Endothelial cell of umbilical vein (primary cell): ENCODE data around the gene CAMTA1. TPM values are rescaled to one million over a fixed set of nuclear protein-coding genes. Genes with fewer than 3 reads are reported as not detected.

Experiments used
- BruUV-seq: library from RNA; stranded (reverse); fragments of 400-500 nt; replicated peaks from 2 replicates; lab custom pipeline; 2021; lab: Mats Ljungman, UMichigan
- CTCF ChIA-PET: fragments of 300-600, 350-600 bp; sonication (Branson Sonifier 250); formaldehyde crosslinking; loops from one replicate; lab custom pipeline; 2021; ENCODE audit warnings: antibody characterized with exemption, inconsistent platforms; lab: Charles Lee
- POLR2A ChIA-PET: fragments of 300-600, 350-600 bp; sonication (Branson Sonifier 250); formaldehyde crosslinking; loops from one replicate; lab custom pipeline; 2021; ENCODE audit warnings: antibody characterized with exemption, inconsistent platforms; lab: Charles Lee
- DNase-seq: peaks from one replicate; pipeline ENCODE4 v3.0.0-alpha.2; 2011; ENCODE audit warnings: low read depth, low spot score
- FAIRE-seq: peaks from 2 replicates; lab custom pipeline; 2011; peaks lifted over from hg19 to GRCh38; lab: Jason Lieb, UNC
- H2AFZ ChIP-seq: 2 replicates; pipeline ENCODE4 v1.6.0; 2012; ENCODE audit warnings: low read depth, low read length, control low read depth, inconsistent platforms
- H3K27ac ChIP-seq: 2 replicates; pipeline ENCODE4 v1.5.1; 2011; ENCODE audit warnings: low read depth, mild to moderate bottlenecking, control low read depth, low read length, moderate library complexity; ENCODE audit not compliant: insufficient read depth
- H3K27me3 ChIP-seq, 2 experiments: 2 replicates each; pipeline versions ENCODE4 v1.6.0 to v1.6.1; 2011; ENCODE audit warnings: low read length in 2 of 2, mixed read lengths in 1 of 2; ENCODE audit not compliant: control insufficient read depth in 2 of 2, insufficient read depth in 2 of 2
- H3K36me3 ChIP-seq, 2 experiments: 2 replicates in 1 of 2; 3 replicates in 1 of 2; pipeline ENCODE4 v1.5.1; 2011; ENCODE audit warnings: low read length in 2 of 2, mild to moderate bottlenecking in 1 of 2, moderate library complexity in 1 of 2; ENCODE audit not compliant: control insufficient read depth in 2 of 2, insufficient read depth in 2 of 2; ENCODE audit errors: extremely low read depth in 1 of 2
- H3K4me1 ChIP-seq: 3 replicates; pipeline ENCODE4 v1.5.1; 2011; ENCODE audit warnings: mild to moderate bottlenecking, low read length; ENCODE audit not compliant: control insufficient read depth, insufficient read depth; ENCODE audit errors: extremely low read depth
- H3K4me2 ChIP-seq: 2 replicates; pipeline ENCODE4 v1.6.1; 2011; ENCODE audit warnings: low read length, control low read depth, mixed read lengths; ENCODE audit not compliant: insufficient read depth
- H3K4me3 ChIP-seq, 3 experiments: fragments of 200-600 bp in 1 of 3; sonication (generic), shearing (Covaris generic) in 1 of 3; replicated peaks in 1 of 3; 2 replicates each; pipeline ENCODE4 v1.5.1; 2011 to 2016; ENCODE audit warnings: control low read depth in 3 of 3, low read length in 3 of 3, mild to moderate bottlenecking in 2 of 3, inconsistent platforms in 1 of 3, low read depth in 1 of 3, moderate library complexity in 1 of 3; ENCODE audit not compliant: insufficient read depth in 1 of 3
- H3K79me2 ChIP-seq: 2 replicates; pipeline ENCODE4 v1.6.0; 2012; ENCODE audit warnings: low read length, inconsistent platforms; ENCODE audit not compliant: control insufficient read depth, insufficient read depth
- H3K9ac ChIP-seq: replicated peaks from 2 replicates; pipeline ENCODE3; 2011; ENCODE audit warnings: low read length, control low read depth; ENCODE audit not compliant: insufficient read depth; ENCODE audit errors: extremely low read depth
- H3K9me1 ChIP-seq: replicated peaks from 3 replicates; pipeline ENCODE4 v1.6.0; 2011; ENCODE audit warnings: mild to moderate bottlenecking, low read length; ENCODE audit not compliant: control insufficient read depth, insufficient read depth; ENCODE audit errors: extremely low read depth
- H3K9me3 ChIP-seq: replicated peaks from 2 replicates; pipeline ENCODE4 v1.5.1; 2012; ENCODE audit warnings: low read length, inconsistent platforms; ENCODE audit not compliant: control insufficient read depth, insufficient read depth
- H4K20me1 ChIP-seq: replicated peaks from 2 replicates; pipeline ENCODE3; 2011; ENCODE audit warnings: mild to moderate bottlenecking, low read length; ENCODE audit not compliant: control insufficient read depth, insufficient read depth; ENCODE audit errors: extremely low read depth
- EZH2 ChIP-seq: IDR thresholded peaks from 2 replicates; pipeline ENCODE4 v1.6.1; 2012; ENCODE audit warnings: borderline replicate concordance, low read depth, mild to moderate bottlenecking, moderate library complexity, low read length, inconsistent platforms; ENCODE audit not compliant: severe bottlenecking
- FOS ChIP-seq: IDR thresholded peaks from 2 replicates; pipeline ENCODE4 v1.6.1; 2011; ENCODE audit warnings: mild to moderate bottlenecking, low read length, moderate library complexity, borderline replicate concordance; ENCODE audit not compliant: insufficient read depth
- GATA2 ChIP-seq: IDR thresholded peaks from 2 replicates; pipeline ENCODE4 v1.7.0; 2011; ENCODE audit warnings: low read depth, mild to moderate bottlenecking, moderate library complexity, mixed read lengths, low read length; ENCODE audit not compliant: insufficient read length, insufficient read depth
- JUN ChIP-seq: IDR thresholded peaks from 2 replicates; pipeline ENCODE4 v1.6.1; 2011; ENCODE audit warnings: borderline replicate concordance, low read depth; ENCODE audit not compliant: insufficient read length, insufficient read depth
- MYC ChIP-seq: IDR thresholded peaks from one replicate; pipeline ENCODE4 v1.6.1; 2011; ENCODE audit warnings: mild to moderate bottlenecking, low read depth, low read length
- POLR2A ChIP-seq: IDR thresholded peaks from 2 replicates; pipeline ENCODE4 v1.6.1; 2012; ENCODE audit warnings: low read depth, mild to moderate bottlenecking, control low read depth, low read length
- POLR2AphosphoS5 ChIP-seq: IDR thresholded peaks from 2 replicates; pipeline ENCODE4 v1.6.1; 2012; ENCODE audit warnings: low read depth, mild to moderate bottlenecking, control low read depth, low read length, moderate library complexity; ENCODE audit not compliant: insufficient read depth
- dilution Hi-C: fragments of 300-500 bp; cut with MboI; formaldehyde crosslinking; loops from one replicate; pipeline ENCODE4 v1.15.0; 2019; ENCODE audit warnings: low sequenced_read_pairs; ENCODE audit not compliant: extremely low pct_ligation_motif_present
- intact Hi-C: fragments of 100-400 bp; cut with micrococcal nuclease; formaldehyde crosslinking; loops from one replicate; pipeline ENCODE4 v1.10.0; 2022
- polyA plus RNA-seq, 4 experiments: library from polyadenylated mRNA; depleted of rRNA in 3 of 4; stranded (reverse) in 3 of 4; unstranded in 1 of 4; fragments of >200 nt; gene quantifications; 2 replicates each; pipeline versions ENCODE4 v1.2.1 to v1.2.3, GENCODE V29; 2011 to 2012; ENCODE audit warnings: missing spikeins in 1 of 4
- total RNA-seq: library from RNA; stranded (reverse); gene quantifications from 2 replicates; pipeline ENCODE4 v1.2.3, GENCODE V29; 2021
- TF ChIP-seq, protein P1 (sequence below), 2 donors: IDR thresholded peaks; 1 replicate in 1 of 2; 2 replicates in 1 of 2; pipeline ENCODE4 v1.5.1; 2011; ENCODE audit warnings: low read length in 2 of 2, mild to moderate bottlenecking in 2 of 2, moderate library complexity in 2 of 2, control low read depth in 1 of 2, inconsistent platforms in 1 of 2, low read depth in 1 of 2; ENCODE audit not compliant: insufficient read depth in 1 of 2; ENCODE audit errors: extremely low read depth in 1 of 2
- TF ChIP-seq, protein P2 (sequence below): IDR thresholded peaks from 2 replicates; pipeline ENCODE4 v1.6.1; 2011; ENCODE audit not compliant: insufficient read depth, insufficient read length

CAMTA1 gene
- total and polyA plus RNA-seq, 2 donors (not counting 3 experiments of a cell fraction or from before 2014, with no cell fraction given), result 50.8 to 92.7 TPM

DNA sequence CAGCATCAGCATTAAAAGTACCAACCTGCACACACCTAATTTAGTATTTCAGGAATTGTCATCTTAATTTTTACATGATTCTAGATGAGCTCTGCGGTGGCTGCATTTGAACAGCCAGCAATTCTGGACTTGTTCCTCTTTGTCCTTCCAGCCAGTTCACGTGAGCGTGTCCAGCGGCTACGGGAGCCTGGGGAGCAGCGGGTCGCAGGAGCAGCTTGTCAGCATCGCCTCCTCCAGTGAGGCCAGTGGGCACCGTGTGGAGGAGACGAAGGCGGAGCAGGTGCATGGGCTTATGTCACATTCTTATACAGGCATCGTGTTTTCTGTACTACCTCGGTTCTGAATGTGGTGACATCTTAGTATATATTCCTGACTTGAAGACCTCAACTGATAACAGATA, 1024.5 kb downstream of the CAMTA1 start:
- no peak overlapping the region for H3K4me2 ChIP-seq
- H3K9ac ChIP-seq, result no peak overlapping the region
- H3K27me3 ChIP-seq, result no peaks in the 10 kb centered on the region
- H2AFZ ChIP-seq, result no peak overlapping the region
- no peak for DNase-seq
- H3K27ac ChIP-seq, result no peak overlapping the region
- no peaks in the 10 kb centered on the region for H3K9me3 ChIP-seq
- H3K36me3 ChIP-seq, result no peaks in the 10 kb centered on the region
- BruUV-seq, result no TSS peak
- H3K4me1 ChIP-seq, result no peaks in the 10 kb centered on the region
- H3K79me2 ChIP-seq, result no peaks in the 10 kb centered on the region
- ChIA-PET POLR2A (no interaction called here), CTCF (interaction anchor here (1.0 to 1.3 kb wide), 6 partner anchors 9 to 205 kb away, joined by 3 to 4 read pairs (median 3); partner anchors contain the start of gene TNFRSF9)
- TF ChIP-seq FOS (no peak), JUN (no peak), POLR2AphosphoS5 (no peak), POLR2A (no peak), GATA2 (no peak), EZH2 (no peak), MYC (no peak)
- TF ChIP-seq, protein P1, sequence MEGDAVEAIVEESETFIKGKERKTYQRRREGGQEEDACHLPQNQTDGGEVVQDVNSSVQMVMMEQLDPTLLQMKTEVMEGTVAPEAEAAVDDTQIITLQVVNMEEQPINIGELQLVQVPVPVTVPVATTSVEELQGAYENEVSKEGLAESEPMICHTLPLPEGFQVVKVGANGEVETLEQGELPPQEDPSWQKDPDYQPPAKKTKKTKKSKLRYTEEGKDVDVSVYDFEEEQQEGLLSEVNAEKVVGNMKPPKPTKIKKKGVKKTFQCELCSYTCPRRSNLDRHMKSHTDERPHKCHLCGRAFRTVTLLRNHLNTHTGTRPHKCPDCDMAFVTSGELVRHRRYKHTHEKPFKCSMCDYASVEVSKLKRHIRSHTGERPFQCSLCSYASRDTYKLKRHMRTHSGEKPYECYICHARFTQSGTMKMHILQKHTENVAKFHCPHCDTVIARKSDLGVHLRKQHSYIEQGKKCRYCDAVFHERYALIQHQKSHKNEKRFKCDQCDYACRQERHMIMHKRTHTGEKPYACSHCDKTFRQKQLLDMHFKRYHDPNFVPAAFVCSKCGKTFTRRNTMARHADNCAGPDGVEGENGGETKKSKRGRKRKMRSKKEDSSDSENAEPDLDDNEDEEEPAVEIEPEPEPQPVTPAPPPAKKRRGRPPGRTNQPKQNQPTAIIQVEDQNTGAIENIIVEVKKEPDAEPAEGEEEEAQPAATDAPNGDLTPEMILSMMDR (IDR thresholded peaks at IDR 0.05; ENCODE audit: extremely low read depth in 1 of 2, insufficient read depth in 1 of 2, low read depth in 1 of 2, low read length in 2 of 2), result no peak
- TF ChIP-seq, protein P2, sequence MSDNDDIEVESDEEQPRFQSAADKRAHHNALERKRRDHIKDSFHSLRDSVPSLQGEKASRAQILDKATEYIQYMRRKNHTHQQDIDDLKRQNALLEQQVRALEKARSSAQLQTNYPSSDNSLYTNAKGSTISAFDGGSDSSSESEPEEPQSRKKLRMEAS, result no peak
- no peaks in the 10 kb centered on the region for H4K20me1 ChIP-seq
- FAIRE-seq, result no peak
- H3K4me3 ChIP-seq, result no peak overlapping the region
- dilution Hi-C loops, result no loop called here
- no peaks in the 10 kb centered on the region for H3K9me1 ChIP-seq
- intact Hi-C loops, result loop anchor here (1.0 to 5.0 kb wide), 2 partner anchors 25 to 133 kb away; partner anchors contain the start of genes PER3 and TNFRSF9
